Osteoblast (primary cell): ENCODE measurements around the gene C1orf159. TPM values are rescaled to one million over a fixed set of nuclear protein-coding genes. Genes with fewer than 3 reads are reported as not detected.

ENCODE experiments used
- DNase-seq: peaks from one replicate; pipeline ENCODE4 v3.0.0; 2011; ENCODE audit warnings: low spot score, mixed read lengths; ENCODE audit not compliant: insufficient read length; ENCODE audit errors: missing footprints
- H2AFZ ChIP-seq: 2 replicates; pipeline ENCODE4 v1.6.0; 2011; ENCODE audit warnings: mild to moderate bottlenecking, low read length
- H3K27ac ChIP-seq: 2 replicates; pipeline ENCODE4 v1.5.1; 2011; ENCODE audit warnings: mild to moderate bottlenecking, low read depth, low read length, moderate library complexity
- H3K27me3 ChIP-seq: 2 replicates; pipeline ENCODE4 v1.6.0; 2012; ENCODE audit warnings: mild to moderate bottlenecking, control low read depth, inconsistent platforms, low read length, moderate library complexity; ENCODE audit not compliant: insufficient read depth
- H3K36me3 ChIP-seq: 2 replicates; pipeline ENCODE4 v1.5.1; 2011; ENCODE audit warnings: mild to moderate bottlenecking, low read length, control low read depth, moderate library complexity; ENCODE audit not compliant: insufficient read depth
- H3K4me1 ChIP-seq: 2 replicates; pipeline ENCODE4 v1.5.1; 2011; ENCODE audit warnings: mild to moderate bottlenecking, low read length, control low read depth, moderate library complexity; ENCODE audit not compliant: insufficient read depth
- H3K4me2 ChIP-seq: 2 replicates; pipeline ENCODE4 v1.6.0; 2011; ENCODE audit warnings: mild to moderate bottlenecking, low read length; ENCODE audit not compliant: insufficient read depth
- H3K4me3 ChIP-seq: fragments of 200-600 bp; sonication (generic); 3 replicates; pipeline ENCODE4 v1.5.1; 2012; ENCODE audit warnings: mild to moderate bottlenecking, low read length, inconsistent platforms; ENCODE audit not compliant: insufficient read depth
- H3K79me2 ChIP-seq: 2 replicates; pipeline ENCODE4 v1.6.0; 2012; ENCODE audit warnings: mild to moderate bottlenecking, low read length, control low read depth, inconsistent platforms; ENCODE audit not compliant: insufficient read depth
- H3K9me3 ChIP-seq: 2 replicates; pipeline ENCODE4 v1.5.1; 2011; ENCODE audit warnings: low read depth, low read length, control low read depth
- H4K20me1 ChIP-seq: 2 replicates; pipeline ENCODE4 v1.6.0; 2012; ENCODE audit warnings: mild to moderate bottlenecking, low read length, control low read depth; ENCODE audit not compliant: insufficient read depth
- CTCF ChIP-seq: IDR thresholded peaks from 2 replicates; pipeline ENCODE4 v1.5.1; 2011; ENCODE audit warnings: mild to moderate bottlenecking, low read depth, low read length, moderate library complexity; ENCODE audit errors: extremely low read depth
- total RNA-seq: library from RNA; depleted of rRNA; stranded (reverse); fragments of >200 nt; gene quantifications from 2 replicates; pipeline ENCODE4 v1.2.3, GENCODE V29; 2012

Gene C1orf159
- total RNA-seq, 1 donor: 5.4 TPM

- Histone ChIP-seq H3K27ac (no peak overlapping the region), H3K36me3 (no peaks in the 10 kb centered on the region), H3K4me3 (no peak overlapping the region), H2AFZ (no peak overlapping the region), H3K27me3 (peaks cover 13% of the 10 kb centered on the region), H3K4me1 (peaks cover 7% of the 10 kb centered on the region), H4K20me1 (peaks cover 10% of the 10 kb centered on the region), H3K79me2 (no peaks in the 10 kb centered on the region), H3K4me2 (no peak overlapping the region), H3K9me3 (no peaks in the 10 kb centered on the region)
- no peak for DNase-seq
- TF ChIP-seq CTCF: no peak
Observed at GRCh38 chr1:1037366-1038327, 78.2 kb downstream of the C1orf159 start.

GRCh38 chr1:1035291-1035943, 80.5 kb downstream of the C1orf159 start:
- Histone ChIP-seq H3K4me1 (peaks cover 6% of the 10 kb centered on the region), H3K9me3 (no peaks in the 10 kb centered on the region), H4K20me1 (peaks cover 20% of the 10 kb centered on the region), H3K4me3 (no peak overlapping the region), H3K27me3 (peaks cover 20% of the 10 kb centered on the region), H2AFZ (no peak overlapping the region), H3K79me2 (no peaks in the 10 kb centered on the region), H3K27ac (no peak overlapping the region), H3K4me2 (no peak overlapping the region), H3K36me3 (no peaks in the 10 kb centered on the region)
- no peak for DNase-seq
- TF ChIP-seq CTCF: no peak

- DNase-seq: no peak
- Histone ChIP-seq H3K36me3 (no peaks in the 10 kb centered on the region), H3K4me2 (no peak overlapping the region), H3K79me2 (no peaks in the 10 kb centered on the region), H3K4me1 (no peaks in the 10 kb centered on the region), H4K20me1 (peaks cover 20% of the 10 kb centered on the region), H2AFZ (no peak overlapping the region), H3K4me3 (no peak overlapping the region), H3K9me3 (no peaks in the 10 kb centered on the region), H3K27ac (no peak overlapping the region), H3K27me3 (peaks cover 20% of the 10 kb centered on the region)
- no peak for TF ChIP-seq CTCF
Observed at GRCh38 chr1:1034439-1034781, 81.5 kb downstream of the C1orf159 start.

- no peak for TF ChIP-seq CTCF
- Histone ChIP-seq H3K79me2 (no peaks in the 10 kb centered on the region), H3K36me3 (no peaks in the 10 kb centered on the region), H3K4me3 (no peak overlapping the region), H2AFZ (no peak overlapping the region), H4K20me1 (peaks cover 18% of the 10 kb centered on the region), H3K27ac (no peak overlapping the region), H3K27me3 (peaks cover 20% of the 10 kb centered on the region), H3K9me3 (no peaks in the 10 kb centered on the region), H3K4me1 (no peaks in the 10 kb centered on the region), H3K4me2 (no peak overlapping the region)
- no peak for DNase-seq
Observed at GRCh38 chr1:1033731-1034438, 82.0 kb downstream of the C1orf159 start.
